ENCODE results near the gene GEMIN2.

Gene GEMIN2

DNA sequence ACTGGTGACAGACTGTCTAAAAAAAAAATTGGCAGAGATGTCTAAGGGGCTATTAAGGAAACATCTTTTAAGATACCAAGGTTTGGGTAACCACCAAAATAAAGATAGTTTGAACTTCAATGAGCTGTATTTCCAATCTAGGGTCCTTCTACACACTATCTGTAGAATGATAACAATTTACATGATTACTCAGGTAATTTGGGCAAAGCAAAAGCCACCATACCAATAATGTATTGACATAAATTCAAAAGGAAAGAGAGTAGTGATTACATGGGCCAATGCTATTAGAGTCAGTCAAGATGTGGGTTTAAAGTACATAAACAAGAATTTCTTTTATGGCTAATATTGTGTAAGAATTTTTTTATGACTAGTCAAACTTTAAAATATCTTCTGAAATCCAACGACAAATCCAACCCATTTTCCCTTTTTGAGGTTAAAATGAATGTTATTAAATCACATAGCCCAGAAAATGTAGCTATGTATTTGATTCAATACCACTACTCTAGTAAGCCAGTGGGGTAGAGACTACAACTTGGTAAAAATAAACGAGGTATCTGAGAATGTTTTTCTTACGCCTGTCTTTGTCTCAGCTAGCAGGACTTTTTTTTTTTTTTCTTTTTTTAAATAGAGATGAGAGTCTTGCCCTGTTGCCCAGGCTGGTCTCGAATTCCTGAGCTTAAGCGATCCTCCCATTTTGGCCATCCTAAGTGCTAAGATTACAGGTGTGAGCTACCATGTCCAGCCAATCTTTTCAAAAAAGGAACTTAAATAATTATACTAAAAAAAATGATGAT lies 71.3 kb downstream of the GEMIN2 start:
- TF ChIP-seq, protein P1, sequence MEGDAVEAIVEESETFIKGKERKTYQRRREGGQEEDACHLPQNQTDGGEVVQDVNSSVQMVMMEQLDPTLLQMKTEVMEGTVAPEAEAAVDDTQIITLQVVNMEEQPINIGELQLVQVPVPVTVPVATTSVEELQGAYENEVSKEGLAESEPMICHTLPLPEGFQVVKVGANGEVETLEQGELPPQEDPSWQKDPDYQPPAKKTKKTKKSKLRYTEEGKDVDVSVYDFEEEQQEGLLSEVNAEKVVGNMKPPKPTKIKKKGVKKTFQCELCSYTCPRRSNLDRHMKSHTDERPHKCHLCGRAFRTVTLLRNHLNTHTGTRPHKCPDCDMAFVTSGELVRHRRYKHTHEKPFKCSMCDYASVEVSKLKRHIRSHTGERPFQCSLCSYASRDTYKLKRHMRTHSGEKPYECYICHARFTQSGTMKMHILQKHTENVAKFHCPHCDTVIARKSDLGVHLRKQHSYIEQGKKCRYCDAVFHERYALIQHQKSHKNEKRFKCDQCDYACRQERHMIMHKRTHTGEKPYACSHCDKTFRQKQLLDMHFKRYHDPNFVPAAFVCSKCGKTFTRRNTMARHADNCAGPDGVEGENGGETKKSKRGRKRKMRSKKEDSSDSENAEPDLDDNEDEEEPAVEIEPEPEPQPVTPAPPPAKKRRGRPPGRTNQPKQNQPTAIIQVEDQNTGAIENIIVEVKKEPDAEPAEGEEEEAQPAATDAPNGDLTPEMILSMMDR (IDR thresholded peaks at IDR 0.05; ENCODE audit: control insufficient read depth, insufficient read depth, low read depth, low read length, missing control alignments), result no peak
- DNase-seq (ENCODE audit: low read depth), result no peak
- H3K4me3 ChIP-seq (ENCODE audit: control insufficient read depth, low read depth, low read length), result no peak overlapping the region
